Measurements from ENCODE around the gene FBXL13.

GRCh38 chr7:102875700-102876295, 198.8 kb downstream of the FBXL13 start:
- TF ChIP-seq CTCF (IDR thresholded peaks at IDR 0.05) (no peak), POLR2A (IDR thresholded peaks at IDR 0.05) (no peak)
